Endodermal cell (in vitro differentiated cells): ENCODE data around the gene RPA1. TPM values are rescaled to one million over a fixed set of nuclear protein-coding genes. Genes with fewer than 3 reads are reported as not detected.
"Not testable (repeated sequence)": the region's sequence is repeated elsewhere in the genome, so short reads cannot be mapped to it uniquely, and the experiment has no call there.

Experiments
- DNase-seq: peaks from one replicate; pipeline ENCODE4 v3.0.0-alpha.2; 2017
- H3K27ac ChIP-seq: 2 replicates; pipeline ENCODE4 v1.5.1; 2013; ENCODE audit warnings: mild to moderate bottlenecking, low read depth, low read length, moderate library complexity
- H3K27me3 ChIP-seq: 2 replicates; pipeline ENCODE4 v1.6.1; 2013; ENCODE audit warnings: mild to moderate bottlenecking, low read length, moderate library complexity; ENCODE audit not compliant: insufficient read depth, control insufficient read depth, poor library complexity, severe bottlenecking
- H3K36me3 ChIP-seq: 2 replicates; pipeline ENCODE4 v1.7.0; 2013; ENCODE audit warnings: mild to moderate bottlenecking, low read length, moderate library complexity; ENCODE audit not compliant: control insufficient read depth, insufficient read depth
- H3K4me1 ChIP-seq: one replicate; pipeline ENCODE4 v1.7.0; 2013; ENCODE audit warnings: low read length; ENCODE audit not compliant: control insufficient read depth, insufficient read depth
- H3K4me3 ChIP-seq: 2 replicates; pipeline ENCODE4 v1.5.1; 2013; ENCODE audit warnings: mild to moderate bottlenecking, low read length, moderate library complexity
- H3K9ac ChIP-seq: 2 replicates; pipeline ENCODE4 v1.6.1; 2013; ENCODE audit warnings: mild to moderate bottlenecking, low read length, moderate library complexity; ENCODE audit not compliant: poor library complexity, severe bottlenecking; ENCODE audit errors: extremely low read depth
- H3K9me3 ChIP-seq: 2 replicates; pipeline ENCODE4 v1.6.1; 2013; ENCODE audit warnings: mild to moderate bottlenecking, low read length, moderate library complexity; ENCODE audit not compliant: control insufficient read depth
- H3K27ac Mint-ChIP-seq: 2 replicates; pipeline ENCODE4 v1.8.0; 2020; ENCODE audit warnings: mixed read lengths
- H3K27me3 Mint-ChIP-seq: 2 replicates; pipeline ENCODE4 v1.8.0; 2021; ENCODE audit warnings: mild to moderate bottlenecking, mixed read lengths; ENCODE audit not compliant: insufficient read depth
- H3K36me3 Mint-ChIP-seq: 2 replicates; pipeline ENCODE4 v1.8.0; 2020; ENCODE audit warnings: low read depth, mixed read lengths
- H3K4me1 Mint-ChIP-seq: 2 replicates; pipeline ENCODE4 v1.8.0; 2020; ENCODE audit warnings: mixed read lengths
- H3K4me3 Mint-ChIP-seq: 2 replicates; pipeline ENCODE4 v1.8.0; 2020; ENCODE audit warnings: mild to moderate bottlenecking, moderate library complexity, mixed read lengths
- H3K9me3 Mint-ChIP-seq: 2 replicates; pipeline ENCODE4 v1.8.0; 2020; ENCODE audit warnings: mild to moderate bottlenecking, mixed read lengths
- WGBS, 2 experiments: methylation state at CpG; one replicate each; pipeline versions ENCODE4 v1.1.5 to v1.1.7; 2013; ENCODE audit warnings: missing lambda C conversion rate in 2 of 2, mixed read lengths in 1 of 2; ENCODE audit not compliant: insufficient coverage in 1 of 2, insufficient read length in 1 of 2; 5-methylcytosine and 5-hydroxymethylcytosine counted together
- total RNA-seq, 2 donors: library from RNA; stranded (reverse); fragmentation: NEBNext Ultra II Directional in 1 of 2; extraction: Animal tissue kit (Norgen Biotek cat#: 25700) in 1 of 2; gene quantifications; 2 replicates in 1 of 2; 3 replicates in 1 of 2; pipeline ENCODE4 v1.2.1, GENCODE V29; 2021
- TF ChIP-seq, protein P1 (sequence below): fragments of 200-600 bp; sonication (generic); conservative IDR thresholded peaks from 2 replicates; pipeline ENCODE4 v1.5.0; 2021; ENCODE audit warnings: antibody characterized with exemption, mild to moderate bottlenecking

Gene RPA1
- total RNA-seq, 2 donors from 2014 or later, result 190 to 249 TPM

DNA sequence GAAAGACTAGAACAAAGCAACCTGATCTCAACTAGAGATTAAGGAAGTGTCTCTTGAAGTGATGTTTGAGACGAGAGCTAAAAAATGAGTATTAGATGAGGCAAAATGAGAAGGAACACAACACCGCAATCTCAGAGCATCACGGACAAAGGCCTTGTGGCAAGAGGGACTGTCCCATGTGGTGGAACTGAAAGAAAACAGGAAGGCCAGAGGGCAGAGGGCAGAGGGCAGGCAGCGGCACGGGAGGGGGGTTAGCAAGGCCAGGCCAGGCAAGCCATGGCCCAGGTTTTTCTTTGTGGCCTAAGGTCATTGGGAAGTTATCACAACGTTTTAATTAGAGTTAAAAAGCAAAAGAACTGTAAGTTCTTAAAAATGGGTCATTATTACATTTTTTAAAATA is 22.5 kb downstream of the RPA1 start:
- Histone ChIP-seq H3K9me3 (no peaks in the 10 kb centered on the region), H3K36me3 (peaks cover 62% of the 10 kb centered on the region), H3K27me3 (no peaks in the 10 kb centered on the region), H3K4me1 (peaks cover 9% of the 10 kb centered on the region), H3K27ac (no peak overlapping the region), H3K4me3 (no peak overlapping the region), H3K9ac (no peak overlapping the region)
- H3K4me1 Mint-ChIP-seq, result peaks cover 37% of the 10 kb centered on the region
- peak overlapping the region; percentile 9 for H3K27ac Mint-ChIP-seq
- no peak overlapping the region for H3K4me3 Mint-ChIP-seq
- H3K9me3 Mint-ChIP-seq, result no peaks in the 10 kb centered on the region
- no peaks in the 10 kb centered on the region for H3K27me3 Mint-ChIP-seq
- DNase-seq, result no peak
- WGBS, 2 experiments, result 79 to 92% methylated on average over 5 to 6 of the region's 6 CpGs
- H3K36me3 Mint-ChIP-seq, result peaks cover 63% of the 10 kb centered on the region
- TF ChIP-seq, protein P1, sequence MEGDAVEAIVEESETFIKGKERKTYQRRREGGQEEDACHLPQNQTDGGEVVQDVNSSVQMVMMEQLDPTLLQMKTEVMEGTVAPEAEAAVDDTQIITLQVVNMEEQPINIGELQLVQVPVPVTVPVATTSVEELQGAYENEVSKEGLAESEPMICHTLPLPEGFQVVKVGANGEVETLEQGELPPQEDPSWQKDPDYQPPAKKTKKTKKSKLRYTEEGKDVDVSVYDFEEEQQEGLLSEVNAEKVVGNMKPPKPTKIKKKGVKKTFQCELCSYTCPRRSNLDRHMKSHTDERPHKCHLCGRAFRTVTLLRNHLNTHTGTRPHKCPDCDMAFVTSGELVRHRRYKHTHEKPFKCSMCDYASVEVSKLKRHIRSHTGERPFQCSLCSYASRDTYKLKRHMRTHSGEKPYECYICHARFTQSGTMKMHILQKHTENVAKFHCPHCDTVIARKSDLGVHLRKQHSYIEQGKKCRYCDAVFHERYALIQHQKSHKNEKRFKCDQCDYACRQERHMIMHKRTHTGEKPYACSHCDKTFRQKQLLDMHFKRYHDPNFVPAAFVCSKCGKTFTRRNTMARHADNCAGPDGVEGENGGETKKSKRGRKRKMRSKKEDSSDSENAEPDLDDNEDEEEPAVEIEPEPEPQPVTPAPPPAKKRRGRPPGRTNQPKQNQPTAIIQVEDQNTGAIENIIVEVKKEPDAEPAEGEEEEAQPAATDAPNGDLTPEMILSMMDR, result no peak

DNA sequence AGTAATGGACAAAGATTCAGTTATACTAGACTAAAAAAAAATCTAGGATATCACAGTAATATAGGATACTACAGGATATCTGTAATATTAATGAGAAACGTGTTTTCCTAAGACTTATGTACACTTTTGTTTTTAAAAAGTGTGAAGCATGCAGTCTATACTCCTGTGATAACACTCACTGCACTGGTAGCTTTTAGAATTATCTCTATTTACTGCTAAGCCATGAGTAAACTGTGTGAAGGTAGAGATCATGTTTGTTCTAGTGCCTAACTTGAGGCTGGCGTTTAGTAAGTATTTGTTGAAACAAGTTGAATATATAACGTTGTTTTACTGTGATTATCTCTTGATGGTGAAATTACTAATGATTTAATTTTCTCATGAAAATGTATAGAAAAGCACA is 23.9 kb downstream of the RPA1 start:
- no peaks in the 10 kb centered on the region for H3K9me3 Mint-ChIP-seq
- Histone ChIP-seq H3K4me1 (peaks cover 9% of the 10 kb centered on the region), H3K27me3 (no peaks in the 10 kb centered on the region), H3K9me3 (no peaks in the 10 kb centered on the region), H3K4me3 (no peak overlapping the region), H3K36me3 (peaks cover 55% of the 10 kb centered on the region), H3K9ac (no peak overlapping the region), H3K27ac (no peak overlapping the region)
- H3K27ac Mint-ChIP-seq, result no peak overlapping the region
- no peak overlapping the region for H3K4me3 Mint-ChIP-seq
- H3K27me3 Mint-ChIP-seq, result no peaks in the 10 kb centered on the region
- H3K4me1 Mint-ChIP-seq, result peaks cover 40% of the 10 kb centered on the region
- TF ChIP-seq, protein P1, result no peak
- 74 to 94% methylated on average over 3 of the region's 3 CpGs for WGBS, 2 experiments
- peaks cover 57% of the 10 kb centered on the region for H3K36me3 Mint-ChIP-seq
- no peak for DNase-seq

DNA sequence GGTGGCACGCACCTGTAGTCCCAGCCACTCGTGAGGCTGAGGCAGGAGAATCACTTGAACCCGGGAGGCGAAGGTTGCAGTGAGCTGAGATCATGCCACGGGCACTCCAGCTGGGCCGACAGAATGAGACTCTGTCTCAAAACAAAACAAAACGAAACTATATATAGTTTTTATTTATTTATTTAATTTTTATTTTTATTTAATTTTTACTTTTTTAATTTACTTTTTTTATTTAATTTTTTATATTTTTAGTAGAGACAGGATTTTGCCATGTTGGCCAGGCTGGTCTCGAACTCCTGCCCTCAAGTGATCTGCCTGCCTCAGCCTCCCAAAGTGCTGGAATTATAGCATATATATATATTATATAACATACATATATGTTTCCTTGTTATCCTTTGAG is 26.7 kb downstream of the RPA1 start:
- not testable (repeated sequence) for H3K4me1 ChIP-seq, H3K9ac ChIP-seq, H3K27ac Mint-ChIP-seq, H3K27me3 ChIP-seq, H3K4me3 Mint-ChIP-seq, DNase-seq, H3K9me3 Mint-ChIP-seq, H3K9me3 ChIP-seq, H3K4me3 ChIP-seq, H3K27ac ChIP-seq, H3K27me3 Mint-ChIP-seq
- peaks cover 47% of the 10 kb centered on the region for H3K4me1 Mint-ChIP-seq
- 80 to 95% methylated on average over 1 to 5 of the region's 8 CpGs for WGBS, 2 experiments
- H3K36me3 Mint-ChIP-seq, result peaks cover 62% of the 10 kb centered on the region
- peaks cover 45% of the 10 kb centered on the region for H3K36me3 ChIP-seq

DNA sequence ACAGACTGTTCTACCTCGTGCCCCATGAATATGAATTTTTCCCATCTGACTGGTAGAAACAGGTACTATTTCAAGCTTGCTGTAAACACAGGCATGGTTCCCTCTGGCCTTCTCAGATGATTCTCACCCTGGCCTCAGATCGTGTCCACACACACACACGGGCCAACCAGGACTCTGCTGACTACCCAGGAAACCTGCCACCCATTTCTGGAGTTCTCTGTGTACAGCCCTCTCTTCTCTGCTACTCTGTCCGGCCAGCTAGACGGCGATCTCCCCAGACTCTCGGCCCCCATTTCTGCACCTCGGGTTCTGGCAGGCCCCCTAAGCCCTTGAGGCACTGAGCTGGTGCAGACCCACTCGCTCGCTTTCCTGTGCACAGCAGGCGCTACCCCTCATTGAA is 31.2 kb downstream of the RPA1 start:
- H3K27ac ChIP-seq, result no peak overlapping the region
- H3K27ac Mint-ChIP-seq, result peak overlapping the region; percentile 75
- H3K27me3 ChIP-seq, result no peaks in the 10 kb centered on the region
- no peaks in the 10 kb centered on the region for H3K9me3 ChIP-seq
- no peaks in the 10 kb centered on the region for H3K27me3 Mint-ChIP-seq
- no peaks in the 10 kb centered on the region for H3K4me1 ChIP-seq
- DNase-seq, result no peak
- no peaks in the 10 kb centered on the region for H3K9me3 Mint-ChIP-seq
- peaks cover 16% of the 10 kb centered on the region for H3K36me3 ChIP-seq
- no peak overlapping the region for H3K4me3 ChIP-seq
- no peak overlapping the region for H3K9ac ChIP-seq
- TF ChIP-seq, protein P1, result no peak
- H3K4me3 Mint-ChIP-seq, result no peak overlapping the region
- peaks cover 38% of the 10 kb centered on the region for H3K36me3 Mint-ChIP-seq
- H3K4me1 Mint-ChIP-seq, result peaks cover 21% of the 10 kb centered on the region
- WGBS, 2 experiments, result 94 to 95% methylated on average over 8 to 11 of the region's 11 CpGs
